Upper lobe of left lung (tissue), 6 donors: ENCODE results near the gene BCAS3. TPM values are rescaled to one million over a fixed set of nuclear protein-coding genes. Genes with fewer than 3 reads are reported as not detected.
A peak's percentile ranks its signal among the peaks of the same experiment; 100 is the strongest.
"Not testable (repeated sequence)": the region's sequence is repeated elsewhere in the genome, so short reads cannot be mapped to it uniquely, and the experiment has no call there.

Experiments used
- ATAC-seq, 2 donors: fragments of 200-7000 bp; cut with Tn5 transposase; one replicate each; pipeline ENCODE4 v1.9.1; 2022; ENCODE audit warnings: mild to moderate bottlenecking in 2 of 2, moderate library complexity in 2 of 2; ENCODE audit not compliant: low FRiP score in 2 of 2
- DNase-seq, 2 donors: peaks; one replicate each; pipeline ENCODE4 v3.0.0-alpha.2; 2019 to 2020
- H3K27ac ChIP-seq, 4 donors: fragments of 200-600 bp; sonication (generic); one replicate each; pipeline ENCODE4 v1.5.1; 2016 to 2019
- H3K27me3 ChIP-seq, 4 donors: fragments of 200-600 bp; sonication (generic); one replicate each; pipeline ENCODE4 v1.5.1; 2017 to 2019
- H3K36me3 ChIP-seq, 4 donors: fragments of 200-600 bp; sonication (generic); one replicate each; pipeline ENCODE4 v1.5.1; 2016 to 2019
- H3K4me1 ChIP-seq, 4 donors: fragments of 200-600 bp; sonication (generic); one replicate each; pipeline ENCODE4 v1.5.1; 2018 to 2019
- H3K4me3 ChIP-seq, 4 donors: fragments of 200-600 bp; sonication (generic); one replicate each; pipeline ENCODE4 v1.5.1; 2017 to 2019; ENCODE audit warnings: mild to moderate bottlenecking in 2 of 4, moderate library complexity in 1 of 4
- H3K9me3 ChIP-seq, 4 donors: fragments of 200-600 bp; sonication (generic); one replicate each; pipeline ENCODE4 v1.5.1; 2018 to 2019
- EP300 ChIP-seq, 4 donors: sonication (generic); formaldehyde crosslinking; IDR thresholded peaks; one replicate each; pipeline ENCODE4 v1.5.1; 2017; ENCODE audit warnings: antibody characterized with exemption in 4 of 4, control low read depth in 2 of 4
- POLR2A ChIP-seq, 4 donors: fragments of 450-650 bp; IDR thresholded peaks; one replicate each; pipeline ENCODE4 v1.5.1; 2016 to 2017; ENCODE audit warnings: antibody characterized with exemption in 4 of 4, mild to moderate bottlenecking in 2 of 4
- POLR2AphosphoS5 ChIP-seq, 2 donors: sonication (generic); formaldehyde crosslinking; IDR thresholded peaks; one replicate each; pipeline ENCODE4 v1.5.1; 2017; ENCODE audit warnings: antibody characterized with exemption in 2 of 2
- WGBS, 2 donors: methylation state at CpG; one replicate each; pipeline ENCODE4 v1.1.5; 2017 to 2018; 5-methylcytosine and 5-hydroxymethylcytosine counted together
- total RNA-seq, 6 donors: library from RNA; depleted of rRNA in 4 of 6; stranded (reverse); fragments of >200 nt in 4 of 6; gene quantifications; one replicate each; pipeline versions ENCODE4 v1.1.0 to v1.2.1, GENCODE V29; 2016 to 2021
- TF ChIP-seq, protein P1 (sequence below), 6 experiments: fragments of 450-650 bp in 4 of 6; fragments of 200-600 bp in 2 of 6; sonication (generic) in 2 of 6; IDR thresholded peaks; one replicate each; pipeline ENCODE4 v1.5.1; 2016 to 2019; ENCODE audit warnings: antibody characterized with exemption in 6 of 6
- donor health status: DM: no; HTN: no; CAD: no; lungs with moderate emphysema.
- donor health status: DM: no; HTN: yes; CAD: no; lungs with severe emphysema.

The BCAS3 gene
- total RNA-seq, 6 donors from 2014 or later, result 20.1 to 111 (median 37.0) TPM

DNA sequence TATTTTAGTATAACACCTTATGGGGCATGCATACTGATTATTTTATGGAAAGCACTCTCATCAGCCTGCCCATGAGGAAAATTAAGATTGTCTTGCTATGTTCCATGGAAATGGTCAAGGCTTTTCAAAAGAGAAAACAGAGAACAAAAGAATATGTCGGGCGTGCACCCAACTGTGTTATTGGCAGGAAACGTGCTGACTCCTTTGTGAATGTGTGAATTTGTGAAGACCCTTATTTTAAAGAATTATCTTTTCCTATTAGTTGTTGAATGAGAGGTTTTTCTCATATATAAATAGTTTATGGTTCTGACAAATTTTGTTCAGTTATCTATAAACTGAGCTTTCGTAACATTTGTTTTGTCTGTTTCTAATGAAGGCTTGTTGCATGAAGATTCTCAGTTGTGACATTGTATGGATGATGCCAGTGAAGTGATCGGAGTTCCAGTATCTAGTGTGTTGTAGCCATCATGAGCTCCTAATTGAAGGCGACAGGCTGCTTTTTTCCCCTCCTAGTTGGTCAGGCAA, 180.0 kb downstream of the BCAS3 start:
- DNase-seq (no peak), ATAC-seq (no peak)
- TF ChIP-seq POLR2A (IDR thresholded peaks at IDR 0.05) (no peak), EP300 (IDR thresholded peaks at IDR 0.05) (no peak), POLR2AphosphoS5 (IDR thresholded peaks at IDR 0.05) (no peak)
- TF ChIP-seq, protein P1, sequence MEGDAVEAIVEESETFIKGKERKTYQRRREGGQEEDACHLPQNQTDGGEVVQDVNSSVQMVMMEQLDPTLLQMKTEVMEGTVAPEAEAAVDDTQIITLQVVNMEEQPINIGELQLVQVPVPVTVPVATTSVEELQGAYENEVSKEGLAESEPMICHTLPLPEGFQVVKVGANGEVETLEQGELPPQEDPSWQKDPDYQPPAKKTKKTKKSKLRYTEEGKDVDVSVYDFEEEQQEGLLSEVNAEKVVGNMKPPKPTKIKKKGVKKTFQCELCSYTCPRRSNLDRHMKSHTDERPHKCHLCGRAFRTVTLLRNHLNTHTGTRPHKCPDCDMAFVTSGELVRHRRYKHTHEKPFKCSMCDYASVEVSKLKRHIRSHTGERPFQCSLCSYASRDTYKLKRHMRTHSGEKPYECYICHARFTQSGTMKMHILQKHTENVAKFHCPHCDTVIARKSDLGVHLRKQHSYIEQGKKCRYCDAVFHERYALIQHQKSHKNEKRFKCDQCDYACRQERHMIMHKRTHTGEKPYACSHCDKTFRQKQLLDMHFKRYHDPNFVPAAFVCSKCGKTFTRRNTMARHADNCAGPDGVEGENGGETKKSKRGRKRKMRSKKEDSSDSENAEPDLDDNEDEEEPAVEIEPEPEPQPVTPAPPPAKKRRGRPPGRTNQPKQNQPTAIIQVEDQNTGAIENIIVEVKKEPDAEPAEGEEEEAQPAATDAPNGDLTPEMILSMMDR (IDR thresholded peaks at IDR 0.05), result no peak
- no peaks in the 10 kb centered on the region for H3K27me3 ChIP-seq
- no peaks in the 10 kb centered on the region for H3K36me3 ChIP-seq
- H3K4me1 ChIP-seq, result no peaks in the 10 kb centered on the region
- 79 to 86% methylated on average over 6 of the region's 6 CpGs for WGBS, 2 donors
- no peak overlapping the region for H3K4me3 ChIP-seq
- no peaks in the 10 kb centered on the region for H3K9me3 ChIP-seq
- H3K27ac ChIP-seq, result no peak overlapping the region

DNA sequence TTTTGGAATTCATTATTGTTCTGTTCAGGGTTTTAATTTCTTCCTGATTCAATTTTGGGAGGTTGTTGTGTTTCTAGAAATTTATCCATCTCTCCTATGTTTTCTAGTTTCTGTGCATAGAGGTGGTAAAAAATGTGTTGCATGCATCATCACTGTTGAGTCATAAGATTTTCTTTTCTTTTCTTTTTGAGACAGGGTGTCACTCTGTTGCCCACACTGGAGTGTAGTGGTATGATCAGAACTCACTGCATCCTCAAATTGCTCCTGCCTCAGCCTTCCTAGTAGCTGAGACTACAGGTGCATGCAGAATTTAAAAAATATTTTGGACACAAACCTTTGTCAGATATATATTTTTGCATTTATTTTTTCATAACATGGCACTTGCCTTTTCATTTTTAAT, 184.8 kb downstream of the BCAS3 start:
- Histone ChIP-seq H3K9me3 (no peaks in the 10 kb centered on the region), H3K36me3 (no peaks in the 10 kb centered on the region), H3K27me3 (no peaks in the 10 kb centered on the region), H3K4me3 (no peak overlapping the region), H3K4me1 (peaks cover 0 to 3% (median 1%) of the 10 kb centered on the region in 4 donors), H3K27ac (no peak overlapping the region)
- no peak for DNase-seq
- no peak for TF ChIP-seq POLR2AphosphoS5 (IDR thresholded peaks at IDR 0.05)
- no peak for ATAC-seq

DNA sequence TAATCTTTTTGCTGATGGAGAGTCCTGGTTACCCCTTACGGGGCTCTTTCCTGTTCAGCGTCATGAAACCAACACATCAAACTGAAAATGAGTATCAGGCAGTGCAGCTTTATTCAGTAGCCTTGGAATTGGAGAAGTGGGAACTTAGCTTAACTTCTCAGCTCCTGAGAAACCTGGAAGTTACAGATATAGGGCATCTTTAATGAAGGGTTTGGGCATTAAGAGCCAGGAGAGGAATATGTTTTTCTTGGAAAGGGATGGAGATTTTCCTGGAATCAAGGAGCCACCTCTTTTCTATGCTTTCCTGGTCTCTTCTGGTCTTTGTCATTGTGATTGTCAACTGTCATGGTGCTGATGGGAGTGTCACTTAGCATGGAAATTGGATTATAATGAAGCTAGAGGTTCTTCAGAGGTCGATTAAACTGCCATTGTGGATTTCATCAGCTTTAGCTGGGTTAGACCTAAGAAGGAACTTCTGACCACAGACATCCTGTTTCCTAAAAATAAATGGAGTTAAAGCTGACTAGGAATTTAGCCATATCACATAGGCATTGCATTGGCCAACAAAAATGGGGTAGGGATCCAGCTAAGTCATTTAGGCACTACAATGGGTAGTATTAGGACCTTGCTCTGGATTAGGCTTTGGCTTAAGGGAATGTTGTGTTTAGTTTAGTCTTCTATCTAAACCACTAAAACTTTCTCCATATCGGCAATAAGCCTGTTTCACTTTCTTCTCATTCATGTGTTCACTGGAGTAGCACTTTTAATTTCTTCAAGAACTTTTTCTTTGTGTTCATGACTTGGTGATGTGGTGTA, 186.4 kb downstream of the BCAS3 start:
- 49 to 70% methylated on average over 4 of the region's 4 CpGs for WGBS, 2 donors
- no peaks in the 10 kb centered on the region for H3K9me3 ChIP-seq
- no peak overlapping the region for H3K4me3 ChIP-seq
- TF ChIP-seq EP300 (IDR thresholded peaks at IDR 0.05) (no peak), POLR2A (IDR thresholded peaks at IDR 0.05) (peak in 1 of 4 donors; percentile 9)
- TF ChIP-seq, protein P1 (IDR thresholded peaks at IDR 0.05), result no peak
- ATAC-seq (peak in 1 of 2 donors; percentile 21), DNase-seq (no peak)
- no peaks in the 10 kb centered on the region for H3K27me3 ChIP-seq
- H3K4me1 ChIP-seq, result peaks cover 0 to 3% (median 1%) of the 10 kb centered on the region in 4 donors
- H3K27ac ChIP-seq, result no peak overlapping the region
- no peaks in the 10 kb centered on the region for H3K36me3 ChIP-seq

DNA sequence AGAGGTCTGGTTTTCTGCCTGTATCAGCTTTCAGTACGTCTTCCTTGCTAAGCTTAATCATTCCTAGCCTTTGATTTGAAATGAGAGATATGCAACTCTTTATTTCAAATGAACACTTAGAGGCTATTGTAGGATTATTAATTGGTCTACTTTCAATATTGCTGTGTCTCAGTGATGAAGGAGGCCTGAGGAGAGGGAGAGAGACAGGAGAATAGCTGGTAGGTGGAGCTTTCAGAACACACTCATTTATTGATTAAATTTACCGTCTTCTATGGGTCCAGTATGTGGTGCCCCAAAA, 187.0 kb downstream of the BCAS3 start:
- H3K27ac ChIP-seq, result no peak overlapping the region
- peaks cover 0 to 3% (median 1%) of the 10 kb centered on the region in 4 donors for H3K4me1 ChIP-seq
- H3K27me3 ChIP-seq, result no peaks in the 10 kb centered on the region
- no peak for DNase-seq
- H3K9me3 ChIP-seq, result no peaks in the 10 kb centered on the region
- no peak overlapping the region for H3K4me3 ChIP-seq
- ATAC-seq, result no peak
- H3K36me3 ChIP-seq, result no peaks in the 10 kb centered on the region
- 68 to 86% methylated on average over 2 of the region's 2 CpGs for WGBS, 2 donors
- no peak for TF ChIP-seq POLR2A (IDR thresholded peaks at IDR 0.05)
- TF ChIP-seq, protein P1 (IDR thresholded peaks at IDR 0.05), result no peak
- TF ChIP-seq POLR2AphosphoS5 (IDR thresholded peaks at IDR 0.05), result no peak
- no peak for TF ChIP-seq EP300 (IDR thresholded peaks at IDR 0.05)

DNA sequence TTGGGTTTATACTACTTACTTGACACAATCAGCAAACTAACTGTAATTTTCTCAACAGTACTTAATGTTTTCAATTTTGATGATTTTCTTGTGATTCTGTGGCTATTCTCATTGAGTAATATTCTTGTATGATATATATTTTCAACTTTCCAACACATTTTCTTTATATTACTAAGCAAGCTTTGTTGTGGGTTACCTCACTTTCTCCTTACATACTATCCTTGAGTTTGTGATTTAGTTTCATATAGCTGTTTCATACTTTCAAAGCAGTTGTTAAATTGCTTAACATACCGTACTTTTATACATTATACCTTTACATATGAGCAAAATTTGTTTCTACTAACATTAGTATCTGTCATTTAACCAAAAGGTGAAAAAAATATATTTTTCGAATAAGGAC, 197.1 kb downstream of the BCAS3 start:
- no peak overlapping the region for H3K4me3 ChIP-seq
- ATAC-seq, result no peak
- no peaks in the 10 kb centered on the region for H3K36me3 ChIP-seq
- 92 to 97% methylated on average over 2 of the region's 2 CpGs for WGBS, 2 donors
- no peaks in the 10 kb centered on the region for H3K9me3 ChIP-seq
- H3K27me3 ChIP-seq, result no peaks in the 10 kb centered on the region
- no peak for DNase-seq
- TF ChIP-seq, protein P1 (IDR thresholded peaks at IDR 0.05), result no peak
- TF ChIP-seq EP300 (IDR thresholded peaks at IDR 0.05), result no peak
- TF ChIP-seq POLR2AphosphoS5 (IDR thresholded peaks at IDR 0.05), result no peak
- TF ChIP-seq POLR2A (IDR thresholded peaks at IDR 0.05), result no peak
- no peaks in the 10 kb centered on the region for H3K4me1 ChIP-seq
- H3K27ac ChIP-seq, result no peak overlapping the region

DNA sequence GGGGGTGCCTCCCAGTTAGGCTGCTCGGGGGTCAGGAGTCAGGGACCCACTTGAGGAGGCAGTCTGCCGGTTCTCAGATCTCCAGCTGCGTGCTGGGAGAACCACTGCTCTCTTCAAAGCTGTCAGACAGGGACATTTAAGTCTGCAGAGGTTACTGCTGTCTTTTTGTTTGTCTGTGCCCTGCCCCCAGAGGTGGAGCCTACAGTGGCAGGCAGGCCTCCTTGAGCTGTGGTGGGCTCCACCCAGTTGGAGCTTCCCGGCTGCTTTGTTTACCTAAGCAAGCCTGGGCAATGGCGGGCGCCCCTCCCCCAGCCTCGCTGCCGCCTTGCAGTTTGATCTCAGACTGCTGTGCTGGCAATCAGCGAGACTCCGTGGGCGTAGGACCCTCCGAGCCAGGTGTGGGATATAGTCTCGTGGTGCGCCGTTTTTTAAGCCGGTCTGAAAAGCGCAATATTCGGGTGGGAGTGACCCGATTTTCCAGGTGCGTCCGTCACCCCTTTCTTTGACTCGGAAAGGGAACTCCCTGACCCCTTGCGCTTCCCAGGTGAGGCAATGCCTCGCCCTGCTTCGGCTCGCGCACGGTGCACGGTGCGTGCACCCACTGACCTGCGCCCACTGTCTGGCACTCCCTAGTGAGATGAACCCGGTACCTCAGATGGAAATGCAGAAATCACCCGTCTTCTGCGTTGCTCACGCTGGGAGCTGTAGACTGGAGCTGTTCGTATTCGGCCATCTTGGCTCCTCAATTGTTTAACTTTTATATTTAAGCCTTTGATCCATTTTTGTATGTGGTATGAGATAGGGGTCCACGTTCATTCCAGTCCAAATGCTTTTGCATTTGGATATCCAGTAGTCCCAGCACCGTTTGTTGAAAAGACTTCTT, 209.3 kb downstream of the BCAS3 start:
- not testable (repeated sequence) for H3K27me3 ChIP-seq, H3K36me3 ChIP-seq, ATAC-seq, H3K9me3 ChIP-seq, H3K27ac ChIP-seq, H3K4me1 ChIP-seq
- peak in 1 of 2 donors; percentile 36 for DNase-seq
- WGBS, 2 donors, result 89 to 97% methylated on average over 16 to 18 of the region's 39 CpGs
- peak overlapping the region in 3 of 4 donors; percentile 21 to 27 (median 26) for H3K4me3 ChIP-seq
